HEK293T (cell line): ENCODE data around the gene MYO5B.

Source experiments
- ELF4 ChIP-seq: fragments of 450-650 bp; IDR thresholded peaks from 2 replicates; pipeline ENCODE4 v1.6.1; 2017; ENCODE audit warnings: antibody characterized with exemption
- SP1 ChIP-seq: fragments of 450-650 bp; IDR thresholded peaks from 2 replicates; pipeline ENCODE4 v1.6.1; 2017
- ZNF384 ChIP-seq: fragments of 450-650 bp; IDR thresholded peaks from 2 replicates; pipeline ENCODE4 v1.6.1; 2016

DNA sequence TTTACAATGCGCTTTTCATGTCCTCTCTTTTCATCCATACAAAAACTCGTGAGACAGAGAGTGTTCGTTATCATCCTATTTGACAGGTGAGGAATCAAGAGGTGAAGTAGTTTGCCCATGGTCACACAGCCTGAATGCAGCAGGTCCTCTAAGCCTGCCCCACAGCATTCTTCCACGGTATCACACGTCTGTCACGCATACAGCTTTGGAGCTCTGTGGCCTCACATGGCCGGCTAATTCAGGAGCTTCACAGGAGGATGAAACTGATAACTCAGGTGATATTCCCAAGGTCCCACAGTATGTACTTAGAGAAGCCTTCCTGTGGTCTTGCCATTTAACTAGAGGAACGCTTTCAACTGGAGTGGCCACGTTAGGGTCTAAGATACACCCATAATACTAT is 59.0 kb downstream of the MYO5B start:
- TF ChIP-seq SP1 (no peak), ZNF384 (no peak), ELF4 (no peak)
